ENCODE data around the gene TAC3. TPM values are rescaled to one million over a fixed set of nuclear protein-coding genes. Genes with fewer than 3 reads are reported as not detected.

TAC3 gene
- total and polyA plus RNA-seq, 2 donors (not counting 3 experiments of a cell fraction or from before 2014, with no cell fraction given): not detected

- no peaks in the 10 kb centered on the region for H4K20me1 ChIP-seq (replicated peaks; ENCODE audit: control insufficient read depth, extremely low read depth, insufficient read depth, low read length)
- no peaks in the 10 kb centered on the region for H3K4me1 ChIP-seq (ENCODE audit: control insufficient read depth, extremely low read depth, insufficient read depth, low read length)
- H3K36me3 ChIP-seq (ENCODE audit: control insufficient read depth in 2 of 2, extremely low read depth in 1 of 2, insufficient read depth in 2 of 2, low read length in 2 of 2): no peaks in the 10 kb centered on the region
- H3K27me3 ChIP-seq (ENCODE audit: control insufficient read depth in 2 of 2, insufficient read depth in 2 of 2, low read length in 2 of 2): peaks cover 14 to 20% of the 10 kb centered on the region in 2 experiments
- dilution Hi-C loops (cut with MboI; ENCODE audit: extremely low pct_ligation_motif_present, low sequenced_read_pairs): no loop called here
- H3K9me1 ChIP-seq (replicated peaks; ENCODE audit: control insufficient read depth, extremely low read depth, insufficient read depth, low read length): no peaks in the 10 kb centered on the region
- CTCF ChIA-PET: interaction anchor here (0.9 to 2.4 kb wide), 6 partner anchors 9 to 30 kb away, joined by 3 to 7 read pairs (median 4); partner anchors contain the start of genes MYO1A and TAC3
- DNase-seq (ENCODE audit: low read depth, low spot score) (no peak), FAIRE-seq (peak; percentile 31)
- BruUV-seq (replicated peaks): no TSS peak
- TF ChIP-seq POLR2AphosphoS5 (IDR thresholded peaks at IDR 0.05; ENCODE audit: insufficient read depth, low read depth, low read length) (no peak), GATA2 (IDR thresholded peaks at IDR 0.05; ENCODE audit: insufficient read depth, insufficient read length, low read depth, low read length) (no peak), MAX (IDR thresholded peaks at IDR 0.05; ENCODE audit: insufficient read depth, insufficient read length) (no peak), JUN (IDR thresholded peaks at IDR 0.05; ENCODE audit: borderline replicate concordance, insufficient read depth, insufficient read length, low read depth) (no peak), CTCF (IDR thresholded peaks at IDR 0.05; ENCODE audit: extremely low read depth in 1 of 2, insufficient read depth in 1 of 2, low read depth in 1 of 2, low read length in 2 of 2) (no peak), POLR2A (IDR thresholded peaks at IDR 0.05; ENCODE audit: low read depth, low read length) (no peak), MYC (IDR thresholded peaks at IDR 0.05; ENCODE audit: low read depth, low read length) (no peak), EZH2 (IDR thresholded peaks at IDR 0.05; ENCODE audit: borderline replicate concordance, low read depth, low read length, severe bottlenecking) (no peak), FOS (IDR thresholded peaks at IDR 0.05; ENCODE audit: borderline replicate concordance, insufficient read depth, low read length) (no peak)
- intact Hi-C loops (cut with micrococcal nuclease): no loop called here
- H2AFZ ChIP-seq (ENCODE audit: low read depth, low read length): no peak overlapping the region
- H3K79me2 ChIP-seq (ENCODE audit: control insufficient read depth, insufficient read depth, low read length): no peaks in the 10 kb centered on the region
- POLR2A ChIA-PET: no interaction called here
- H3K4me3 ChIP-seq (replicated peaks in 1 of 3; ENCODE audit: insufficient read depth in 1 of 3, low read depth in 1 of 3, low read length in 3 of 3): no peak overlapping the region
- no peaks in the 10 kb centered on the region for H3K9me3 ChIP-seq (replicated peaks; ENCODE audit: control insufficient read depth, insufficient read depth, low read length)
- H3K9ac ChIP-seq (replicated peaks; ENCODE audit: extremely low read depth, insufficient read depth, low read length): no peak overlapping the region
- H3K27ac ChIP-seq (ENCODE audit: insufficient read depth, low read depth, low read length): no peak overlapping the region
- no peak overlapping the region for H3K4me2 ChIP-seq (ENCODE audit: insufficient read depth, low read length)
Measured at GRCh38 chr12:57031789-57032188, 15.5 kb upstream of the TAC3 start.

All from endothelial cell of umbilical vein (primary cell).